ENCODE measurements around the gene TTC21A. TPM values are rescaled to one million over a fixed set of nuclear protein-coding genes. Genes with fewer than 3 reads are reported as not detected.

Gene TTC21A
- total RNA-seq, 2 experiments from 2014 or later: 0.69 to 0.79 TPM

GRCh38 chr3:39142067-39142466 is 34.6 kb downstream of the TTC21A start:
- TF ChIP-seq, protein P1, sequence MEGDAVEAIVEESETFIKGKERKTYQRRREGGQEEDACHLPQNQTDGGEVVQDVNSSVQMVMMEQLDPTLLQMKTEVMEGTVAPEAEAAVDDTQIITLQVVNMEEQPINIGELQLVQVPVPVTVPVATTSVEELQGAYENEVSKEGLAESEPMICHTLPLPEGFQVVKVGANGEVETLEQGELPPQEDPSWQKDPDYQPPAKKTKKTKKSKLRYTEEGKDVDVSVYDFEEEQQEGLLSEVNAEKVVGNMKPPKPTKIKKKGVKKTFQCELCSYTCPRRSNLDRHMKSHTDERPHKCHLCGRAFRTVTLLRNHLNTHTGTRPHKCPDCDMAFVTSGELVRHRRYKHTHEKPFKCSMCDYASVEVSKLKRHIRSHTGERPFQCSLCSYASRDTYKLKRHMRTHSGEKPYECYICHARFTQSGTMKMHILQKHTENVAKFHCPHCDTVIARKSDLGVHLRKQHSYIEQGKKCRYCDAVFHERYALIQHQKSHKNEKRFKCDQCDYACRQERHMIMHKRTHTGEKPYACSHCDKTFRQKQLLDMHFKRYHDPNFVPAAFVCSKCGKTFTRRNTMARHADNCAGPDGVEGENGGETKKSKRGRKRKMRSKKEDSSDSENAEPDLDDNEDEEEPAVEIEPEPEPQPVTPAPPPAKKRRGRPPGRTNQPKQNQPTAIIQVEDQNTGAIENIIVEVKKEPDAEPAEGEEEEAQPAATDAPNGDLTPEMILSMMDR (IDR thresholded peaks at IDR 0.05): no peak
- Mint-ChIP-seq H3K4me1 (ENCODE audit: low read depth) (peaks cover 54% of the 10 kb centered on the region), H3K36me3 (ENCODE audit: low read depth) (peaks cover 68% of the 10 kb centered on the region), H3K27me3 (no peaks in the 10 kb centered on the region), H3K4me3 (no peak overlapping the region), H3K9me3 (no peaks in the 10 kb centered on the region), H3K27ac (peak overlapping the region; percentile 30)
- POLR2A ChIA-PET: interaction anchor here (0.7 to 1.5 kb wide), 5 partner anchors 14 to 69 kb away, joined by 3 to 4 read pairs (median 3); no protein-coding TSS in a partner anchor
- DNase-seq (no peak), ATAC-seq (no peak)
- CTCF ChIA-PET: interaction anchor here (1.8 kb wide), 1 partner anchor 47 kb away, joined by 4 read pairs; no protein-coding TSS in a partner anchor
- intact Hi-C loops (cut with micrococcal nuclease): no loop called here

- TF ChIP-seq, protein P1 (IDR thresholded peaks at IDR 0.05): no peak
- H3K36me3 Mint-ChIP-seq (ENCODE audit: low read depth): peaks cover 80% of the 10 kb centered on the region
- H3K9me3 Mint-ChIP-seq: no peaks in the 10 kb centered on the region
- peak overlapping the region; percentile 52 for H3K27ac Mint-ChIP-seq
- H3K4me1 Mint-ChIP-seq (ENCODE audit: low read depth): peaks cover 66% of the 10 kb centered on the region
- no peak overlapping the region for H3K4me3 Mint-ChIP-seq
- no peaks in the 10 kb centered on the region for H3K27me3 Mint-ChIP-seq
- CTCF ChIA-PET: interaction anchor here (0.8 to 1.8 kb wide), 5 partner anchors 17 to 148 kb away, joined by 3 to 6 read pairs (median 3); no protein-coding TSS in a partner anchor
- POLR2A ChIA-PET: interaction anchor here (0.9 to 1.5 kb wide), 4 partner anchors 36 to 71 kb away, joined by 3 to 4 read pairs (median 3); partner anchors contain the start of genes GORASP1 and TTC21A
- intact Hi-C loops (cut with micrococcal nuclease): no loop called here
- DNase-seq (no peak), ATAC-seq (no peak)
These were observed 35.8 kb downstream of the TTC21A start for GRCh38 chr3:39143051-39143885.

- TF ChIP-seq, protein P1 (IDR thresholded peaks at IDR 0.05): no peak
- intact Hi-C loops (cut with micrococcal nuclease): no loop called here
- ATAC-seq (no peak), DNase-seq (no peak)
- H3K4me3 Mint-ChIP-seq: no peak overlapping the region
- POLR2A ChIA-PET: interaction anchor here (1.0 kb wide), 1 partner anchor 40 kb away, joined by 3 read pairs; no protein-coding TSS in a partner anchor
- H3K27me3 Mint-ChIP-seq: no peaks in the 10 kb centered on the region
- peaks cover 90% of the 10 kb centered on the region for H3K36me3 Mint-ChIP-seq (ENCODE audit: low read depth)
- no peaks in the 10 kb centered on the region for H3K9me3 Mint-ChIP-seq
- H3K4me1 Mint-ChIP-seq (ENCODE audit: low read depth): peaks cover 69% of the 10 kb centered on the region
- H3K27ac Mint-ChIP-seq: peak overlapping the region; percentile 30
- CTCF ChIA-PET: interaction anchor here (0.9 to 1.5 kb wide), 2 partner anchors 18 to 39 kb away, joined by 3 read pairs; no protein-coding TSS in a partner anchor
These were observed 36.7 kb downstream of the TTC21A start for GRCh38 chr3:39144095-39144747.

DNA sequence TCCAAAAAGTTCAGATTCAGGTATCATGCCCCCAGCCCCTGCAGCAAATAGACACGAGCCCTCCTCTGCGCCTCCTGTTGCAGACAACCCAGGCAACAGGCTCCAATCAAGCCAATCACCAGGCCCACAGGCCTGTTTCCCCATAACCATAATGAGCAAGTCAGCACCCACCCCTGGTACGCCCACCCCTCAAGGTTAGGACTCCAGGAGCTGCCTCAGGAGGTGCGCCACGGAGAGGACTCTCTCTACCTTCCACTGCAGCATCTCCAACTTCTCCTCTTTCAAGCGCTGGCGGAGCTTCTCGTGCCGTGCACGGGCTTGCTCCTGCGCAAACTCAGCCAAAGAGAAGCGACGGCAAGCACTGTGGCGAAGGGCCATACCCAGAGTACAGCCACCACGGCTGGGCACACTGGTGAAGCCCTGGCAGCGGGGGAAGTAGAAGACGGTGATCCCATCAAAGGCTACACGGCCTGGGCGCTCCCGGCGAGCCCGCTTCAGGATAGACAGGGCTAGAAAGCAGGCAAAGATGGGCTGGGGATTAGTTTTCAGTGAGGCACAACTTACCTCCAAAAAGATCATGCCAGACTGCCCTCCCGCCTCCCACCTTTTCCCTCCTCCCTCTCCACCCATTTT is 37.4 kb downstream of the TTC21A start:
- Mint-ChIP-seq H3K36me3 (ENCODE audit: low read depth) (peaks cover 96% of the 10 kb centered on the region), H3K4me3 (no peak overlapping the region)

More for the DNA sequence above, 37.4 kb downstream of the TTC21A start:
- TF ChIP-seq, protein P1 (IDR thresholded peaks at IDR 0.05): no peak
- intact Hi-C loops (cut with micrococcal nuclease): loop anchor here (5.0 kb wide), 2 partner anchors 37 to 38 kb away; partner anchors contain the start of genes GORASP1 and TTC21A
- no peaks in the 10 kb centered on the region for H3K9me3 Mint-ChIP-seq
- peak overlapping the region; percentile 30 for H3K27ac Mint-ChIP-seq
- no peak for DNase-seq
- ChIA-PET POLR2A (interaction anchor here (1.0 to 1.4 kb wide), 4 partner anchors 14 to 47 kb away, joined by 3 to 4 read pairs (median 4); partner anchors contain the start of gene XIRP1), CTCF (interaction anchor here (1.5 kb wide), 1 partner anchor 146 kb away, joined by 6 read pairs; no protein-coding TSS in a partner anchor)
- peaks cover 70% of the 10 kb centered on the region for H3K4me1 Mint-ChIP-seq (ENCODE audit: low read depth)
- no peak for ATAC-seq
- no peaks in the 10 kb centered on the region for H3K27me3 Mint-ChIP-seq

All from activated CD8-positive, alpha-beta T cell treated with anti-CD3 and anti-CD28 coated beads for 36 hours (primary cell).